NT2/D1 (cell line): ENCODE results near the gene LRG1.

ENCODE experiments used
- SUZ12 ChIP-seq: IDR thresholded peaks from 2 replicates; pipeline ENCODE4 v1.6.1; 2011; ENCODE audit not compliant: insufficient read length, insufficient read depth; ENCODE audit errors: extremely low read depth
- YY1 ChIP-seq: IDR thresholded peaks from 2 replicates; pipeline ENCODE4 v1.6.1; 2011; ENCODE audit not compliant: insufficient read length, insufficient read depth

- TF ChIP-seq SUZ12 (no peak), YY1 (no peak)
Measured at GRCh38 chr19:4523306-4524110, 16.3 kb downstream of the LRG1 start.
